Bronchial epithelial cell (primary cell): ENCODE data around the gene TNFRSF21. TPM values are rescaled to one million over a fixed set of nuclear protein-coding genes. Genes with fewer than 3 reads are reported as not detected.

ENCODE experiments used
- DNase-seq: peaks from one replicate; pipeline ENCODE4 v3.0.0-alpha.2; 2010; ENCODE audit warnings: low read depth
- FAIRE-seq: peaks from 2 replicates; lab custom pipeline; 2011; peaks lifted over from hg19 to GRCh38; lab: Jason Lieb, UNC
- H3K27me3 ChIP-seq: 2 replicates; pipeline ENCODE4 v1.5.1; 2011; ENCODE audit warnings: low read length; ENCODE audit not compliant: control insufficient read depth, insufficient read depth
- H3K36me3 ChIP-seq: 2 replicates; pipeline ENCODE4 v1.5.1; 2011; ENCODE audit warnings: low read length; ENCODE audit not compliant: control insufficient read depth, insufficient read depth
- H3K4me3 ChIP-seq: 2 replicates; pipeline ENCODE4 v1.5.1; 2011; ENCODE audit warnings: mild to moderate bottlenecking, low read depth, low read length, control low read depth
- total RNA-seq: library from RNA; depleted of rRNA; stranded (reverse); fragments of >200 nt; gene quantifications from 2 replicates; pipeline ENCODE4 v1.2.1, GENCODE V29; 2014
- TF ChIP-seq, protein P1 (sequence below): IDR thresholded peaks from 2 replicates; pipeline ENCODE4 v1.5.1; 2011; ENCODE audit warnings: mild to moderate bottlenecking, moderate library complexity, low read length, control low read depth, inconsistent platforms; ENCODE audit not compliant: insufficient read depth, severe bottlenecking

TNFRSF21 gene
- total RNA-seq, 1 donor from 2014 or later, result 42.4 TPM

DNA sequence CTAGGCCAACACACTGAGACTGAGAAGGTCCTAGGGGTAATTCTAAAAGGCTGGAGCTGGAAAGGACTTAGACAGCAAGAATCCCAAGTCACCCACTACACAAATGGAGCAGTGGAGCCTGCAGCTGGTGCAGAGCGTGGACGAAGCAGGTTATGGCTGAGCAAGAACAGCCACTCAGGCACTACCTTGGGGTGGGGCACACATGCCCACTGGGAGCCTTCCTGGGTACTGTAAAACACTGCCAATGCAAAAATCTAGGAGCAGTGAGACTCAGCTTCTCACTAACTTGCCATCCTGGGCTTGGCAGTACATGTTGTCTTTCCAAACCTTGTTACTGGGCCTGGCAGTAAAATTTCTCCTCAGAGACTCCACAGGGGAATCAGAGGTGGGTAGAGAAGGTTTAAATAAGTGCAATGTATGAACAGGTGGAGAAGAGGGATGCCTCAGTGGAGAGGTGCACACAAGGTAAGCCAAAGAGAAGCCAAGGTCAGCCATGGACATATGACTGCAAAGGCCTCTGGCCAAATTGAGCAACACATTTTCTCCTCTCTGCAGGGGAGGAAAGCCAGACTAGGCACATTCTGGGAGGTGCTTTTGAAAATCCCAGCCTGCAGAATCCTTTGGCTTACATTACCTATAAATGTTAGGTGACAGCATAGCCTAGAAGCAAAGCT lies 105.6 kb downstream of the TNFRSF21 start:
- no peaks in the 10 kb centered on the region for H3K27me3 ChIP-seq
- H3K36me3 ChIP-seq, result no peaks in the 10 kb centered on the region
- TF ChIP-seq, protein P1, sequence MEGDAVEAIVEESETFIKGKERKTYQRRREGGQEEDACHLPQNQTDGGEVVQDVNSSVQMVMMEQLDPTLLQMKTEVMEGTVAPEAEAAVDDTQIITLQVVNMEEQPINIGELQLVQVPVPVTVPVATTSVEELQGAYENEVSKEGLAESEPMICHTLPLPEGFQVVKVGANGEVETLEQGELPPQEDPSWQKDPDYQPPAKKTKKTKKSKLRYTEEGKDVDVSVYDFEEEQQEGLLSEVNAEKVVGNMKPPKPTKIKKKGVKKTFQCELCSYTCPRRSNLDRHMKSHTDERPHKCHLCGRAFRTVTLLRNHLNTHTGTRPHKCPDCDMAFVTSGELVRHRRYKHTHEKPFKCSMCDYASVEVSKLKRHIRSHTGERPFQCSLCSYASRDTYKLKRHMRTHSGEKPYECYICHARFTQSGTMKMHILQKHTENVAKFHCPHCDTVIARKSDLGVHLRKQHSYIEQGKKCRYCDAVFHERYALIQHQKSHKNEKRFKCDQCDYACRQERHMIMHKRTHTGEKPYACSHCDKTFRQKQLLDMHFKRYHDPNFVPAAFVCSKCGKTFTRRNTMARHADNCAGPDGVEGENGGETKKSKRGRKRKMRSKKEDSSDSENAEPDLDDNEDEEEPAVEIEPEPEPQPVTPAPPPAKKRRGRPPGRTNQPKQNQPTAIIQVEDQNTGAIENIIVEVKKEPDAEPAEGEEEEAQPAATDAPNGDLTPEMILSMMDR, result no peak
- FAIRE-seq (no peak), DNase-seq (no peak)
- no peak overlapping the region for H3K4me3 ChIP-seq

DNA sequence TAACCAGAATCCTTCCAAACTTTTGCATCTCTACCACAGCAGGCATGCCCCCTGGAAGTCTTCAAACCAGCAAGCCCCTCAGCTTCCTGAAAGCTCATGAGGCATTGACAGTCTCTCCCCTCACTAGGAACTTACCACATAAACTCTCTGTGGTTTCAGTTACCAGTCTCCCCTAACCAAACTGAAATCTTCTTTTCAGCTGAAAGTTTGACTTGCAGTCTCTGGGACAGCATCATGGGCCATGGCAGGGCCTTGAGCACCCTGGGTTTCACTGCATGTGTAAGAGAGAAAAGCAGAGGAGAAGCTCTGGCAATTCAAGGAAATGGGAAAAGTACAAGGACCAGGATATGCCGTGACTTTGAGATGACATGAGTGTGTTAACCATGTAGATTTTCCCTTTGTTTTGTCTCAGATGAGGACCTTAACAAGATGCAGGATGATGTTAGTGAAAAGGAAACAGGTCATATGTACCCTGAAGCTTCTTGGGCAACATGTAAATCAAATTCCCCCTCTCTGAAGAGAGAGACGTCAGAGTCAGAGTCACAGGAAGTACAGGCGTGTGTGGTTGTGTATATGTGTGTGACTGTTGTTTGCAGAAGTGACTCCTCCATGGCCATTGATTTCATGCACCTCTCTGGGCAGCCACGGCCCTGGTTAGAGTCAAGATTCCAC lies 106.3 kb downstream of the TNFRSF21 start:
- peak; percentile 79 for DNase-seq

DNA sequence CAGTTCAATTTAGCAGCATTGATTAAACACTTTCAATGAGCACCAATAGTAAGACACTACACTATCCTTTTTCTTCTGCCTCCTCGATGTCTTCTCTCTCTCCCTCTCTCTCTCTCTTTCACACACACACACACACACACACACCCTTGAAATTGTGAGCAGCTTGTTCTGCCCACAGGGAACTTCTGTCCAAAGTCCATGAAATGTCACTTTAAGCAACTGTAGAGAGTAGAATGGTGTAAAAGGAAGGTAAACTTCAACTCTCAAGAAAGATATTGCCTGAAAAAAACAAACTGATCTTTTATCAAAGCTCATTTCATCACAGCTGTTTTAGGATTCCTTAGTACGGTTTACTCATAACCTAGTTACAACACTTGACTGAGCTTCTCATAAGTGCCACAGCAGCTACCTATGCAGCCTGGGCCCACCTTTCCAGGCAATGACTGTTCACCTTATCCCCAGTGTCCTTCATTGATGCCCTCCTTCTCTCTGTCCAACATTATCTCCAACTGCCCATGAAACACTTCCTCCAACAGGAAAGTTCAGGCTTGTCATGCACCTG lies 107.0 kb downstream of the TNFRSF21 start:
- no peak for FAIRE-seq
- H3K4me3 ChIP-seq, result no peak overlapping the region
- H3K27me3 ChIP-seq, result no peaks in the 10 kb centered on the region
- no peaks in the 10 kb centered on the region for H3K36me3 ChIP-seq
- DNase-seq, result no peak
- TF ChIP-seq, protein P1, result no peak

More for the DNA sequence above, 106.3 kb downstream of the TNFRSF21 start:
- Histone ChIP-seq H3K27me3 (no peaks in the 10 kb centered on the region), H3K36me3 (no peaks in the 10 kb centered on the region), H3K4me3 (no peak overlapping the region)
- FAIRE-seq, result peak; percentile 64
- TF ChIP-seq, protein P1, result no peak

DNA sequence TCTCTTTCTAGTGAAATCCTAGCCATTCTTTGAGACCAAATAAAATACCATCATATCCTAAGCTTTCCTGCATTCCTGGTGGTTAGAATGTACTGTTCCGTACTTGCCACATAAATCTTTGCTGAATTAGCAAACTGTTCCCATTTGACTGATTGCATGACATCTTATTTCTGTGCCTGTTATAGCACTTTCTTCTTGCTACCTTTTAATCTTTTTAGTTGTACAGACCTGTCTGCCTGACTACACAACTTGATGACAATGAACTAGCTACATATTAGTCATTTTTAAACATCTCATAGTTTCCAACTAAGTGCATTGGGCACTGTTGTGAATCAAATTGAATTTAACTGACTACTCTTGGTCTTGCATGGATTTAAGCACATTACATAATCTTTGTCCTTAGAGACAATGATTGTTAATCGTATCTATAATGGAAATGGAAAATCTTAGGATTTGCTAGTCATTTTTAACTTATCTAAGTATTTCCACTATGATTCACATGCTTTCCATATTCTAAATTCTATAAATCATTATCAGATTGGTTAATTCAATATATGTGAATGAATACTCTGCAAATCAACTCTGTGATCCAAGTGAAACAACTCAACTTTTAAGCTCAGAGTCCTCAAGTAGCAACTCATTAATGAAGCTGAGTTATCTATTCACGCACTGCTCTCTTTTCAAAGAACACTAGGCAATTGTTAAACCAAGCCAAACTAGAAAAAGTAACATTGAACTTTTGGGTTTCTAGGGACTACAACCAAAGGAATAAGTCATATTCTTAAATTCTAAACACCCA lies 109.0 kb downstream of the TNFRSF21 start:
- DNase-seq (peak; percentile 94), FAIRE-seq (no peak)
- TF ChIP-seq, protein P1, result no peak
- no peaks in the 10 kb centered on the region for H3K36me3 ChIP-seq
- H3K27me3 ChIP-seq, result no peaks in the 10 kb centered on the region
- no peak overlapping the region for H3K4me3 ChIP-seq

DNA sequence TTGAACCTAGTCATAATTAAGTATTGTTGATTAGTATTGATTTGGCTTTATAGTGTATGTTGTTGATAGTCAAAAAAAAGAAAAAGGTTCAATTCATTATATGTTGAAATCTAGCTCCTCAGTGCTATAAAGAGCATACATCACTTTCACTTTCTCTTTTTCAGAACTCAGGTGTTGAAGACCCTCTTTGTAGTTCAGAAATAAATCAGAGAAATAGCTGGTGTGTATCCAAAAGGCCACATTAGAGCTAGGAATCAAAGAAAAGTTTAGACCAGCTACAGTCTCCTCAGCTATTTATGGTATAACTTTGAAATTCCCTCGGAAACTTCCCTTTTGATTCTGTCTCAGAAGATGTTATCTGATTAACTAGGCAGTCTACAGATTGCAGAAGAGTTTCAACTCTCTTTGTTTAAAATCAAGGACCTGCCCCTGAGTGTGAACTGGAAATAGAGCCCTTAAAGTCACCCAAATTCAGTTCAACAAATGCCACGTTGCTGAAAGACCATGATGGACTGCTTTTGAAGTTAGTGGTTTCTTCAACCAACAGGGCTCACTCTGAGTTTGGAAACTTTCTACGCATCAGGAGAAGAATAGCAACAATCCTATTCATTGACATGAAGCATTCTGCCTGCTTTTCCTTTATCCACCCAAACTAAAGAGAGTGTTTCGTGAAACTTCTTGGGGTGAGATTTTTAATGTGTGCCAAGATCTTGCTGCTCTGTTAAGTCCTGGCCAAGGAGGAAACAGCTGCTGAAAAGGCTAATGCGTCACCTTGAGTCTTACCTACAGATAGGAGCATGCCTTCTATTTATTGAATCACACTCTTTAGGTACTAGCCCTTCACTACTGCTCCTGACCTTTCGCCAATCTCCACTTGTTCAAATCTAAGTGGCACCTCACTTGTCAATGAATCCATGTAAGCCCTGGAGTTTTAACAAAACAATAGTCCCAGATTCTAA lies 111.7 kb downstream of the TNFRSF21 start:
- Histone ChIP-seq H3K27me3 (no peaks in the 10 kb centered on the region), H3K4me3 (no peak overlapping the region), H3K36me3 (no peaks in the 10 kb centered on the region)
- DNase-seq, result peak; percentile 77
- peak; percentile 18 for FAIRE-seq
- TF ChIP-seq, protein P1, result no peak
